NK-92 (cell line): ENCODE measurements around the gene HOXD1.

Experiments
- DNase-seq: peaks from one replicate; lab custom pipeline; 2025; ENCODE audit not compliant: unreplicated experiment; lab: John Stamatoyannopoulos, UW

HOXD1 gene

DNA sequence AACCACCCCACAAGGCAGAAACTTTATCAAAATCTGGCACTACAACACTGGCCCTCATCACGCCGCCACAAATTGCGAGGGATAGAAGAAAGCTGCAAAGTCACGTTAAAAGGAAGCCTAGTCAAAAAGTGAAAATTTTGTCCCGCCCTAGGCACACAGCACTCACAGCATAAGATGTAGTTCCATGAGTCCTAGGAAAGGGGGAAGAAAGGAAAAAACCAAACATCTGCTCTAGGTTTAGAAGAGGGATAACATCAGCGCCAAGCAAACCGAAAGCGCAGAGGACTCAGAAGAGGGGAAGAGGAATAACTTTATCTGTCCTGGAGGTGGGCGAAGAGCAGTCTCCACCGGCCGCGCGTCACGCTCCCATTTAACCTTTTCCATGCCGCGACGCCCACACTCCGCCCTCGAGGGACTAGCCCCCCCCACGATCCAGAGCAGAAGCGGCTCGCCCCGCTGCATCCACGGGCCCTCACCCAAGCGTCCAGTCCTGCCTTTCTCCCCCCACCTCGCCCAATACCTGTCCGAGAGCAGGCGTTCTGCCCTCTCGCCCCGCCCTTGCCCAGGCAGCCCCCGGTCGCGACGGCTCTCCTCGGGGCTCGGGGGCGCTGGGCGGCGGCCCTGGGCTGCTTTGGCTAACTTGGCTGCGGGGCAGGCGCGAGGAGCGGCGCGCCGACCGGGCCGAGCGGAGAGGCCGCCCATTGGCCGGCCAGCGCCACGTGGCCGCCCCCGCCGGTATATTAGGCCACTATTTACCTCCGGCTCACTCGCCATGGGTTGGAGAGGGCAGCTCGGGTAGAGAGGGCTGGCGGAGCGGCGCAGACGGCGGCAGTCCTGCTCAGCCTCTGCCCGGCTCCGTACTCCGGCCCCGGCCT, at the start of gene HOXD1:
TSS of gene HOXD1 (plus strand) at position 770 of the 875 bp plus-strand sequence. CDS start 134 bp downstream, outside the sequence.
- DNase-seq: no peak

DNA sequence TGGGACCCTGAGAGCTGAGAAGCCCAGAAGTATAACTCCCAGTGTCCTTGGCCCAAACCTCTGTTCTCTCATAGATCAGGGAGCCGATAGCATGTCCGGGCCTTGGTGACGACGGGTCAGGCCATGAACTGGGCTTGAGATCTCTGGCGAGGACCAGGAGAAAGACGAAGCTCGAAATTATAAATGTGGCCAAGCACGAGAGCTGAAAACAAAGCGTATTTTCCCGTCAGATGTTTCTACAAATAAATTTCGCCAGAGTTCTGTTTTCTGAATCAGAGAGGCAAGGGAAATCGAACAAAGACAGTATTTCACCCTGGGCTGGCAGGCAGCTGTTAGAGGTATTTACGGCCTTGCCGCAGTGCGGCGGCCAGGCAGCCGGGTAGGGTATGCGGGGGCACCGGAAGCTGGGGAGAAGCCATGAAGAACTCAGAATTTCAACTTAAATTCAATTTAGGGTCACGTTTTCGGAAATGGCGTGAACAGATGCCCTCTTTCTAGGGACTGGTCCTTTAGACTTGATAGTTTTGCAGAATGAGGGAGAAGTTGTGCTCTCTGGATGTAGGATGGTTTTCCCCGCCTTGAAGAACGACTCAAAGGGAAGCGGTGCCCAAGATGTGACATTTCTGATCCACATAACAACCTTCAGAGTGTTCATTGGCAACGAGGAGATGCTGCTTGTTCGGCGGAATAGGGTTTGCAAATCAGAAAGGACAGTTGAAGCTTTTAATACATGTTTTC, 49.4 kb upstream of the HOXD1 start:
- no peak for DNase-seq

DNA sequence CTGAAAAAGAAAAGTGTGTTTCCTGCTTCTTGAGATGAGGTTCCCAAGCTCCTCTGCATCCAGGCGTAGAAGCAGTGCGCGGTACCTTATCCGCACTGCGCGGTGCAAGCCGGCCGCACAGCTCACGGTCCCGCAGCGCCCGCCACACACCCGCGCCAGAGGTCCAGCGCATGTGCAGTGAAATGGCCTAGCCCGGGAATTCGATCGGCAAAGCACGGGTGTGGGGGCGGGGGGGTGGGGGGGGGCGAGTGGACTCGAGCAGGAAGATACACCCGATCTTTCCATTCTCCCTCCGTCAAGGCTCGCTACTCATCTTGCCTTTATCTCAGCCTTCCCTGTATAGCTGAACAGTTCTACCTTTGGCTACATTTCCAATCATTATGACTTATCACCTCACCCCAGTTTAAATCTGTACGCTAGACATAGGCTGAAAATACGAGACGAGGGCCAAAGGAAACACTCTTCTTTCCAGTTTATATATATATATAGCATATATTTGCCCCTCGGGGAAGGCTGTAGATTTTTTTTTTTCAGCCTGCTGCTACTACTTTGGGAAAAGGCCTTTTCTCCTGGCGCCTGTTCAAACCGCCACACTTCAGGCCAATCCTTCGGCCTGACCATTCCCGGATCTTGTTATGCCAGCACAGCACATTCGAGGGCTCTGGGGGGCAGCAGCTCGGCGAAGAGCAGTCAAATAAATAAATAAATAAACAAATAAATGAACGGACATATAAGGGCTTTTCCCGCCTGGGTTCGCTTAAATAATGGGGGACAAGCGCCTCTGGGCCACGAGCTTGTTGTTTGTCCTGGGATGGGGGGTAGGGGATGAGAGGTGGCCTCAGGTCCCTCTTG, 48.6 kb upstream of the HOXD1 start:
- no peak for DNase-seq

DNA sequence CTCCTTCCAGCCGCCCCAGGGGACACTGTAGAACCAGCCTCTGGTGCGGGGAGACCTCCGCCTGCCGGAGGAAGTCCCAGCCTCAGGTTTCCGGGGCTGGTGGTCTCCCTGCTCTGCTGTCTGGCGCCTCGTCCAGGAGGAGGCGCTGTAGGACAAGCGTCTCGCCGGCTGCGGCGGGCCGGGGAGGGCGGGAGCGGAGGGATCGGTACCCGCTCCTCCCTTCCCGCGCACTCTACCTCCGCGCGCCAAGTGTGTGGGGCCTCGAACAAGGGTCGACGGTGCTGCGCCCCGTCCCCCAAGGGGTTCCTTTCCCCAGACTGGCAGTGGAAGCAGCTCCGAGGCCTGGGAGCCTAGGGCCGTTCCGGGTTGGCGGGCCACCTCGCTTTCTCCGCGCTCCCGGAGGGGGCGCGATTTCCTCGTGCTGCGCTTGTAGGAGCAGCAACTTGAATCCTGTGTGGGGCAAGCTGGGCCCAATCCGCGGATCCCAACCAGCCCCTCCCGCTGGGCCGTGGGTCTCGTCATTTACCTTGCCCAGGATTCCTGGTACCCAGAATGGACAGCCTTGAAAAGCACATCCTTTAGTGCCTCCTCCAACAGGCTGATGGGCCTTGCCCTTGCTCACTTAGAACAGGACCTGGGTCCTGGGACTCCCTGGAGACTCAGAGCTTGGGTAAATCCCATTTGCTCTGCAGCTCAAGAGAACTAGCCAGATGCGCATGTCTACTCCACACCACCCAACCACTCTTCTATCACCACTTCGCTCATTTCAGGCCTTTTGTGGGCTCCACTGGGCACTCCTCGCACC, 47.8 kb upstream of the HOXD1 start:
- DNase-seq: no peak

DNA sequence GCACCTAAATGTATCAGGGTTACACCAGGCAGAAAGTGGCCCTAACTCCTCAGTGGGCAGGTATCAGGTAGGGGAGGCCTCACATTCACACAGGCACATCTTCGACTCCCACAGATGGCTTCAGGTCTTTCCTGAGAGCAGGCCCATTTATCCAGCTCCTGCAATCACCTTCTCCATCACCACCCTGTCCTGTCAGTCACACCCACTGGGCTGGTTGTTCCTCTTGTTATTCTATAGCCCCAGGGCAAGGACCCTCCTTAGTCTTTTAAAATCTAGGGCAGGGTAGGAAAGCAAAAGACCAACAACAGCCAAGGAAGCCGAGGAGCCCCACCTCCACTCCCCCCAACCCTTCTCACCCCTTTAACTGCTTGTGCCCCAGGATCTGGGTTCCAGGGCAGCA, 46.2 kb upstream of the HOXD1 start:
- DNase-seq: no peak

DNA sequence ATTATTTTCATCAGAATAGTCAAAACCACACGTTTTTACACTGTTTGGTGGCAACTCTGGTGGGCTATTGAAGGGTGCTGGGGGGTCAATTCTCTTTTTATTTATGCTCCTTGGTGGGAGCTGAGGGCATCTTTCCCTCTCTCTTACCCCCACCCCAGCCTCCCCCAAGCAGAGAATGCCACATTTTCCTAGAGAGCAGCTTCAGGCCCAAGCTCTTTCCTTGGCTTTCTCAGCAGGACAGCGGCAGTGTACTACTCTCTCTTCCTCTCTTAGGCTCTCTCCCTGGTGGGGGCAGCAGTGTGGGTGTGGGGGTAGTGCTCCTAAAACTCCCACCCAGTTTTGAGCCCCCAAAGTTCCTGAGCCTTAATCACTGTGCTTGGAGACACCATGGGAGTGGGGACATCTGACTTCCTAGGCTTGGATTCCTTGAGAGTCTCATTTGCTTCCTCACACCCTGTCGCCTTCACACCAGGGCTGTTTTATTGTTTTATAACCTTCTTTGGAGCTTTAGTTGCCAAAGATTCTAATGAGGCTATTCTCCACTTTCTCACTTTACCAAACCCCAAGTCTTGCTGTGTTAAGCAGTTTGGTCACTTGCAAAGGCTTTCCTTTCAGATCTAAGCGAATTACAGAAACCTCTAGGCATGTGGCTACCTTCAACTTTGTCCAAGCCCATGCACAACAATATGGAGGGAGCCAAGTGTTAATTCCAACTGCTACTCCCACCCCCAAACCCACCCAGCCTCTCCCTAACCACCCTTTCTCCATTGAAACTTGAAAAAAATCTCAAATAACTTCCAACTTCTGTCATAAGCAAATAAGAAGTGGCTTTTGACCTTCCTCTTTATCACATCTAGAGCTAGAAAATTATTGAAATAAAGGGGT, 43.1 kb upstream of the HOXD1 start:
- DNase-seq: no peak

DNA sequence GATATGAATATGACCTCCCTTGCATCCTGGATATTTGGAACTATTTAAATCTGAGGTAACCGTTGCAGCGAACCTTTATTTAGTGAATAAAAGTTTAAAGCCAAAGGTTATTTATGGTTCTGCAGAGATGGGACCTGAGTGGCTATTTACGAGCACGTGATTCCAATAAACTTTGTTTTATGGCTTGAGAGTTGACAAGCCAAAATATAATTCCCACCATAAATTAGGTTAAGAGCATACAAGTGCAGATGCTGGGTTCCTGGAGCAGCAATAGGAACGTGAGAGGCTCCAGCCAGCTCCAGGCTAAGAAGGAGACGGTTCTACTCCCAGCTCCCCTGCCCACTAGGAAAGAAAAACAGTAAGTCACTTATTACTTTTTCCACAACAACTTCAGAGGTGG, 42.4 kb upstream of the HOXD1 start:
- no peak for DNase-seq

DNA sequence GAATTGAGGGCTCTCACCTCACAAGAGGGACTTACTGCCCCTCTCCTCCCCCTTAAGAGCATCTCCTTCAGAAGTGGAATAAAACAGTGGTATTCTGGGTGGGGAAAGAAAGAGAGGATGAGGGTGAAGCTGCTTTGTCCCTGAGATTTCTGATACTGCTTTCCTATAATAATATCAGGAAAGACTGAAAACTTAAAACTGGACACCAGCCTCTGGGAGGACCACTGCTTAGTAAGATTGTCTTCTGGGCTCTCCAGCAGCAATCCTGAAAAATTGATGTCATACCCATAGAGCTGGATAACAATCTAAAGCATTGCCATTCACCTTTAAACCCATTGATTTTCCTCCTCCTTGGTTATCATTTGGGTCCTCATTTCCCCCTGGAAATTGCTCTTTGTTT, 41.8 kb upstream of the HOXD1 start:
- no peak for DNase-seq

DNA sequence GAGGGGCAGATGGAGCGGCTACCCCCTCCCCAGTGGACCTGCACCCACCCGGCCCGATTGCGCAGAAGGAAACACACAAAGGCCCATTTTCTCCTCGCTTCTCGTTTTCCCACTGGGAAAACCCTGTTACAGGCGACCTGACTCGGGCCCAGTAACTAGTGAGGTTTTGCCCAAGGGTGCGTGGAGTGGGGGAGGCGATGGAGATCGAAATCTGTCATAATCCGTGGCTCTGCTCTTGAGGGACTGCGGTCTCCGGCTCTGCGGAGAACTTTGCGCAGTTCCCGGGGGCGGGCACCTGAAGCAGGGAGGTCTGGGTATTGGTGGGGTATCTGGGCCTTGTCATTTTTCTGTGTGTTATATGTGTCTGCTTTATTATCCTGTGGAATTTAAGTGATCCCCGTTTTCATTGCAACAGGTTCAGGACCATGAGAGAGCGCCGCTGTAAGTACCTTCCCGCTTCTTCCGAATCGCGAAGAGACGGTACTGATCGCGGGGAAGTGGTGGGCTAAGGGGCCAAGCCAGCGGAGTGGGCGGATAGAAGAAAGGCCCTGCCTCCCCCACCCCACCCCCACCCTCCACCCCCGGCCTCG, 41.2 kb upstream of the HOXD1 start:
- DNase-seq: no peak

DNA sequence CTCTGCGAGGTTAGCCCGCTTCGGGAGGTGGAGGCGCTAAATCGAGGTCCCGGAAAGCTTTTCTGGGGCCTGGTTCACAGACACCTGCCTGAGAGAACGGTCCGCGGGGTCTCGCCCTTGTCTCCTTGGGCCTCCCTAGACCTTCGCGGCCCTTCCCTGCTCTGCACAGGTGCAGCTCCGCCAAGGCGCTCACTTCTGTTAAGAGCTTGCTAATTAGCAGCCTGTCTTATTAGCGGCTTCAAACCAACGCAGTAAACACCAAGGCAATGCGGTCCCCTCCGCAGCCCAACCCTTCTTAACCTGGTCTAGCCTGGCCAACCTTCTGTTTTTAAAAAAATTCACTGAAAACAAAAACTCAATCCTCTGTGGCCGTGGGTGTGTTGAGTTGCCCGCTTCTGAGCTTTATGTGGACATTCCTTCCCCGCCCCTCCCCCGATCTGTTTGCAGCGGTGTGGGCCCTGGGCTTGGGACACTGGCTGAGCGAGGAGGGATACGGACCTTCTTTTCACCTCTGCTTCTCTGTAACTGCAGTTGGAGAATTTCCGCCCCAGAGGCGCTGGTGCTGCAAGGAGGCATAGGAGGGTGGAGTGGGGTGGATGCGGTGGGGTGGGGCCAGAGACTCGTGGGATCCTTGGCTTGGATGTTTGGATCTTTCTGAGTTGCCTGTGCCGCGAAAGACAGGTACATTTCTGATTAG, 40.5 kb upstream of the HOXD1 start:
- DNase-seq: no peak

DNA sequence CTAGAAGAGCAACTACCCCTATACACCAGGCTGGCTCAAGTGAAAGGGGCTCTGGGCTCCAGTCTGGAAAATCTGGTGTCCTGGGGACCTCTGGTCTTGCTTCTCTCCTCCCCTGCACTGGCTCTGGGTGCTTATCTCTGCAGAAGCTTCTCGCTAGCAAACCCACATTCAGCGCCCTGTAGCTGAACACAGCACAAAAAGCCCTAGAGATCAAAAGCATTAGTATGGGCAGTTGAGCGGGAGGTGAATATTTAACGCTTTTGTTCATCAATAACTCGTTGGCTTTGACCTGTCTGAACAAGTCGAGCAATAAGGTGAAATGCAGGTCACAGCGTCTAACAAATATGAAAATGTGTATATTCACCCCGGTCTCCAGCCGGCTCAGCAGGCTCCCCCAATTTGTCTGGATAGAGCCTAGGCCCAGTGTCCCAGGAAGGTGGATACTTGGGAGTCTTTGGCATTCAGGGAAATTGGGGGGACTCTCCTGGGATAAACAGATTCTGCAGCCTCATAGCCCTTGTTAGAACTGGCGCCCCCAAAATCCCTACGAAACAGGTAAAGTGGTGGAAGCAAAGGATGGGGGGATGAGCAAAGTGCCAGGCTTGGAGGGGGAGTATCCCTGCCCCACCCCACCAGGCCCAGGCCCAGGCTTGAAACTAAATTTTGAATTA, 39.6 kb upstream of the HOXD1 start:
- no peak for DNase-seq

DNA sequence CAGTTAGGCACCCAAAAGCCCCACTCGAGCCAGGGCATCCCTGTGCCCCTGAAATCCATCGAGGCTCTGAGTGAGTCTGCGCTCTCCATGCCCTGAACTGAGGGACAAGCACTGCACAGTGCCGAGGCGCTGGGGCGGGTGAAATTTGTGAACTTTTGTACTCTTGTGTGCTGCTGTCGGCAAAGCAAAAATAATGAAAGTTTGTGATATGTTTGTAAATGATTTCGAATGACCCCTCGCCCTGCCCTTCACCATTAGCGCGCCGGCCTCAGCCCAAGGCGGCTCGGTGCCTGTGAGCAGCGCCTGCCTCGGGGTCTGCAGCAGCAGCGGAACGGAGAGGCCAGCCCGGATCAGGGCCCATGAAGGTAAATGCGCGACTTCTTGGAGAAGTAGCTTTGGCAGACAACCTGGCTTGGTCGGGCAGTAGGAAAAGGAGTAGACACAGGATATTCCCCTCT, 39.0 kb upstream of the HOXD1 start:
- no peak for DNase-seq

DNA sequence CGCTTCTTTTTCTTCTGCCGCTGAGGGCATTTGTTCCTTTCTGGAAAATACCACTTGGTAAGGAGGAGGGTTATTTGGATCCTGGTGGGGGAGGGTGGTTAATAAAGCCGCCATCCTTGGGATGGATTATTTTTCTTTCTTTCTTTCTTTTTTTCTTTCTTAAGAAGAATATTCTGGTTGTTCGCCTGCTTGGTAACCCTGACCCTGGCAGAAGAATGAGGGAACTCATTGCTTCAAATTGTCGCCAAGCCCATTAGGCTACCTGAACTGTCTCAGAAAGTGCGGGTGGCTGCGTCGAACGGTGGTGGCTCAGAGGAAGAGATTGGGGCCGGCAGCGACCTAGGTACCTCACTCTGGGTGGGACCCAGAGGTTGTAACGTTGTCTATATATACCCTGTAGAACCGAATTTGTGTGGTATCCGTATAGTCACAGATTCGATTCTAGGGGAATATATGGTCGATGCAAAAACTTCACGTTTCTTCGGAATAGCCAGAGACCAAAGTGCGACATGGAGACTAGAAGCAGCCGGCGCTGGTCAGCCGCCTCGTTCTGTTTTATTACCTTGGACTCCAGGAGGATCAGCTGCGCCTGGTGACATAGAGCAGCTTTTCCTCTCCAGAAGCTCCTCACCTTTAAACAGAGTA, 38.4 kb upstream of the HOXD1 start:
- DNase-seq: no peak

DNA sequence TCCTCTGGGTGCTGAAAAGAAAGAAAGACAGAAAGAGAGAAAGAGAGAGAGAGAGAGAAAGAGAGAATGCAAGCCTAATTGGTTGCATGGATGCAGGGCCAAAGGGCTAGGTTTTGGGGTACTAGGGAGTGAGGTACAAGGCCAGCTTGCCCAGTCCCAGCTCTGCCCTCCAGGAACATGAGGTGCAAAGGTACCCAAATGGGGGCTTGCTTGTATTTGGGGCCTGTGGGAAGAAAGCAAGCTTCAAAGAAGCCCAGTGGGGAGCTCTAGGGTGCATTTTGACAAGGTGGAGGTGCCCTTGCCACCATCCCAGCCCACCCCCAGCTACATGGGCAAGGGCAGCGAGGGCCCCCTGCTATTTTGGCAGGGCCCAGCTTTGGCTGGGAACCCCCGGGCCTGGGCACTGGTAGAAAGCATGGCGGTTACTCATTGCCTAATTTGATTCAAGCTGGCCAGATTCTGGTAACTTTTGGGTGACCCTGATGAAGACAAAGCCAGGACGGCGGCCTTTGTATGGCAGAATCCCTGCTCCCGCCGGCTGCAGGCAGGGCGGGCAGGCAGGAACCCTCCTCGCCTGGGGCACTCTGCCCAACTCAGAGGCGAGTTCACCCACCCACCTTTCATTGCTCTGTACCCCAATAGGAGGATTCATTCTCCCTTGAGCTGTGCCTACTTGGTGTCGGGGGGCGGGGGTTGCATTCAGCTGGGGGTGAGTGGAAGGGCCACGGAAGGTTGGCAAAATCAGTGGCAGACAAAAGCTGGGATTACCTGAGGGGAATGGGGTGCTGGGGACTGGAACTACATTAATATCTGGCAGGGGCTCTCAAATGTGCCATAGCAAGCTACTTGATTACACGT, 37.7 kb upstream of the HOXD1 start:
- DNase-seq: no peak

DNA sequence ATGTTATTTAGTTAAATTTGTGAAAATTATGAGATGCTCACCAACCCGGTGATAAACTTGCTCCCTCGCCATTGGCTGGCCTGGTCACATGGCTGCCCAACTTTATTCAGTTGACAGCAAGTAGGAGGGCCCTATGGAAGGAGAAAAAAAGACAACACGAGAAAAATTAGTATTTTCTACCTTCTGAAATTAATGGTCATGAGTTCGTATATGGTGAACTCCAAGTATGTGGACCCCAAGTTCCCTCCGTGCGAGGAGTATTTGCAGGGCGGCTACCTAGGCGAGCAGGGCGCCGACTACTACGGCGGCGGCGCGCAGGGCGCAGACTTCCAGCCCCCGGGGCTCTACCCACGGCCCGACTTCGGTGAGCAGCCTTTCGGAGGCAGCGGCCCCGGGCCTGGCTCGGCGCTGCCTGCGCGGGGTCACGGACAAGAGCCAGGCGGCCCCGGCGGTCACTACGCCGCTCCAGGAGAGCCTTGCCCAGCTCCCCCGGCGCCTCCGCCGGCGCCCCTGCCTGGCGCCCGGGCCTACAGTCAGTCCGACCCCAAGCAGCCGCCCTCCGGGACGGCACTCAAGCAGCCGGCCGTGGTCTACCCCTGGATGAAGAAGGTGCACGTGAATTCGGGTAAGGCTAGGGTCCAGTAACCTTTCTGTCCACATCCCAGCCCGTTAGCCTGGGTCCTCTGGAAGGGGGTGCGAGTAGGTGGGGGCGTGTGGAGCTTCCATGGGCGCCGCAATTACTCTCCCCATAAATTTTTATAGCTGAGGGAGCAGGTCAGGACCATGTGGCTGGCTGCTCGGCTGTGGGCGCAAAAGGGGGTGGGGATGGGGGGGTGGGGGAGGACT, 36.8 kb upstream of the HOXD1 start, which contains the start of gene HOXD4:
TSS of gene HOXD4 (plus strand) at position 109 of the 846 bp plus-strand sequence. CDS start at position 193, 84 bp downstream.
- DNase-seq: no peak
